Ascending aorta (tissue), 2 donors: Measurements from ENCODE around the gene TMC6. TPM values are rescaled to one million over a fixed set of nuclear protein-coding genes. Genes with fewer than 3 reads are reported as not detected.
"Not testable (repeated sequence)": the region's sequence is repeated elsewhere in the genome, so short reads cannot be mapped to it uniquely, and the experiment has no call there.

Source experiments
- DNase-seq, 2 donors: peaks; one replicate each; pipeline ENCODE4 v3.0.0-alpha.2; 2019; ENCODE audit warnings: low spot score in 2 of 2
- H3K27ac ChIP-seq, 2 donors: fragments of 200-600 bp; sonication (generic); one replicate each; pipeline ENCODE4 v1.5.1; 2016 to 2017; ENCODE audit warnings: mild to moderate bottlenecking in 1 of 2
- H3K27me3 ChIP-seq: fragments of 200-600 bp; sonication (generic); one replicate; pipeline ENCODE4 v1.5.1; 2017
- H3K36me3 ChIP-seq, 2 donors: fragments of 200-600 bp; sonication (generic); one replicate each; pipeline ENCODE4 v1.5.1; 2016
- H3K4me1 ChIP-seq, 2 donors: fragments of 200-600 bp; sonication (generic); one replicate each; pipeline ENCODE4 v1.5.1; 2016 to 2017; ENCODE audit warnings: mild to moderate bottlenecking in 1 of 2
- H3K4me3 ChIP-seq, 2 donors: fragments of 200-600 bp; sonication (generic); one replicate each; pipeline ENCODE4 v1.5.1; 2016 to 2017; ENCODE audit warnings: mild to moderate bottlenecking in 1 of 2
- H3K9me3 ChIP-seq, 2 donors: fragments of 200-600 bp; sonication (generic); one replicate each; pipeline ENCODE4 v1.5.1; 2016
- intact Hi-C: fragments of 100-400 bp; cut with DNase I; formaldehyde crosslinking; loops from one replicate; pipeline ENCODE4 v1.15.1; 2023
- total RNA-seq: library from RNA; depleted of rRNA; stranded (reverse); fragments of >200 nt; gene quantifications from one replicate; pipeline ENCODE4 v1.1.0, GENCODE V29; 2016
- TF ChIP-seq, protein P1 (sequence below), 3 experiments: fragments of 200-600 bp in 2 of 3; fragments of 450-650 bp in 1 of 3; sonication (generic) in 2 of 3; IDR thresholded peaks; one replicate each; pipeline ENCODE4 v1.5.1; 2016 to 2019; ENCODE audit warnings: antibody characterized with exemption in 3 of 3, mild to moderate bottlenecking in 1 of 3, moderate library complexity in 1 of 3

TMC6 gene
- total RNA-seq, 1 donor from 2014 or later = 173 TPM

DNA sequence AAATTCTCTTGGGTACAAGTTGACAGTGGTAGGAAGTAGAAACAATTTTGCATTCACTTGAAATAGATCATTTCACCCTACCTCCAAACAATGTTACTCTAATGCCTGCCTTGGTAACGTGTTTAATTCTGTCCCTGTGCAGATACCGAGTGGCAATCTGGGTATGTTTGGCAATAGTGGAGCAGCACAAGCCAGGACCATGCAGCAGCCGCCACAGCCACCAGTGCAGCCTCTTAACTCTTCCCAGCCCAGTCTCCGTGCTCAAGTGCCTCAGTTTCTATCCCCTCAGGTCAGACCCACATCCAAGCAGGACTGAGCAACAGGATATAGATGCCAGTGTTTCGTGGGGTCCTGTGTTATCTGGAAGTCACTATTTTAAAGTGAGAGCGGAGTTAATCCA is 49.3 kb downstream of the TMC6 start:
- H3K9me3 ChIP-seq = no peaks in the 10 kb centered on the region
- TF ChIP-seq, protein P1, sequence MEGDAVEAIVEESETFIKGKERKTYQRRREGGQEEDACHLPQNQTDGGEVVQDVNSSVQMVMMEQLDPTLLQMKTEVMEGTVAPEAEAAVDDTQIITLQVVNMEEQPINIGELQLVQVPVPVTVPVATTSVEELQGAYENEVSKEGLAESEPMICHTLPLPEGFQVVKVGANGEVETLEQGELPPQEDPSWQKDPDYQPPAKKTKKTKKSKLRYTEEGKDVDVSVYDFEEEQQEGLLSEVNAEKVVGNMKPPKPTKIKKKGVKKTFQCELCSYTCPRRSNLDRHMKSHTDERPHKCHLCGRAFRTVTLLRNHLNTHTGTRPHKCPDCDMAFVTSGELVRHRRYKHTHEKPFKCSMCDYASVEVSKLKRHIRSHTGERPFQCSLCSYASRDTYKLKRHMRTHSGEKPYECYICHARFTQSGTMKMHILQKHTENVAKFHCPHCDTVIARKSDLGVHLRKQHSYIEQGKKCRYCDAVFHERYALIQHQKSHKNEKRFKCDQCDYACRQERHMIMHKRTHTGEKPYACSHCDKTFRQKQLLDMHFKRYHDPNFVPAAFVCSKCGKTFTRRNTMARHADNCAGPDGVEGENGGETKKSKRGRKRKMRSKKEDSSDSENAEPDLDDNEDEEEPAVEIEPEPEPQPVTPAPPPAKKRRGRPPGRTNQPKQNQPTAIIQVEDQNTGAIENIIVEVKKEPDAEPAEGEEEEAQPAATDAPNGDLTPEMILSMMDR (IDR thresholded peaks at IDR 0.05) = no peak
- no peaks in the 10 kb centered on the region for H3K27me3 ChIP-seq
- peaks cover 82 to 96% of the 10 kb centered on the region in 2 donors for H3K36me3 ChIP-seq
- intact Hi-C loops = no loop called here
- H3K4me3 ChIP-seq = no peak overlapping the region
- no peak overlapping the region for H3K27ac ChIP-seq
- DNase-seq = no peak
- no peaks in the 10 kb centered on the region for H3K4me1 ChIP-seq

DNA sequence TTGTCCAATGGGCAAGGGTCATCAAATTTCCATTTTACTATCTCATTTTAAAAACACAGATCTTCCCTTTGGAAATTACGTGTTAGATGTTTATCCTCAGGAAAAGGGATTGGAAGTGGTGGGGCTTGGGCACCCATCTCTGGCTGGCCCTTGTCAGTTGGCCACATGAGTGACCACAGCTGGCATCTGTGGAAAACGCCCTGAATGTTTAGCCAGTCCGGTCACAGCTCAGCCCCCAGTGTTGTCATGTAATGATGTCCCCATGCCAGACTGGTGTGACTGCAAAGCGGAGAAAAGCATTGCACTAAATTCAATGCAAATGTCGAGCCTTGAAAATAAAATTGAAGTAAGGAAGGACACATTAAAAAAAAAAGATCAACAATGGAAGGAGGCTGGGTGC is 53.0 kb downstream of the TMC6 start:
- Histone ChIP-seq H3K4me3 (no peak overlapping the region), H3K36me3 (peaks cover 89 to 100% of the 10 kb centered on the region in 2 donors), H3K9me3 (no peaks in the 10 kb centered on the region), H3K27ac (no peak overlapping the region), H3K4me1 (no peaks in the 10 kb centered on the region), H3K27me3 (no peaks in the 10 kb centered on the region)
- DNase-seq = no peak
- intact Hi-C loops = no loop called here
- TF ChIP-seq, protein P1 (IDR thresholded peaks at IDR 0.05) = no peak

DNA sequence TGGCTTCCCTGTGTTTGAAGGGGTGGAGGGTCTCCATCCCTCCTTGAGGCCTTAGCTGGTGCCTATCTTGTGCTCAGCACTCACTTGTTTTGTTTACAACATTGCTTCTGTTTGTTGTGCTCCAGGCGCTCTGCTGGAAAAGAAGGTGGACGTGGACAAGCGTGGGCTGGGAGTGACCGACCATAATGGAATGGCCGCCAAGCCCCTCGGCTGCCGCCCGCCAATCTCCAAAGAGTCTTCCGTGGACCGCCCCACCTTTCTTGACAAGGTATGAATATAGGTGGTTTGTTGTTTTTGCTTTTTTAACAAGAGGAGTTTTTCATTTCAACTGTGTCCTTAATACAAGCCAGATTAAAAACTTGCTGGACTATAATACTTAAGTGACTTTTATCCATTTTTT is 53.5 kb downstream of the TMC6 start:
- Histone ChIP-seq H3K4me3 (no peak overlapping the region), H3K4me1 (no peaks in the 10 kb centered on the region), H3K27ac (no peak overlapping the region), H3K36me3 (peaks cover 84 to 100% of the 10 kb centered on the region in 2 donors), H3K27me3 (no peaks in the 10 kb centered on the region), H3K9me3 (no peaks in the 10 kb centered on the region)
- TF ChIP-seq, protein P1 (IDR thresholded peaks at IDR 0.05) = no peak
- intact Hi-C loops = no loop called here
- no peak for DNase-seq

DNA sequence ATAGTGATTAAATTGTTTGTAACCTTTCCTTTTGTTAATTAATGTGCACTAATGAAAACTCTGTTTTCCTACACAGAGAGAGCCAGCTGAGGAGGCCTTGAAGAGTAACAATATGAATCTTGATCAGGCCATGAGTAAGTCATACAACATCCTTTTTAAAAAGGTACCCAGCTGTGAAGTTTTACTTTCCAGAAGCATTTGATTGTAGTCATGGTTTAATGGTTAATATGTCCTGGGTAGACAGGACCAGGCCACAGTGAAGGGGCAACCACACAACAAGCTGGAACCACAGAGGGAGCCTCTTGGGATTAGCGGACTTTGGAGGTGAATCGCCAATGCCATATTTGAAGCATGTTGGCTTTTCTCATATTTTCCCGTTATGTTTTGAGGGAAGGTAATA is 55.6 kb downstream of the TMC6 start:
- Histone ChIP-seq H3K27me3 (no peaks in the 10 kb centered on the region), H3K4me3 (no peak overlapping the region), H3K4me1 (no peaks in the 10 kb centered on the region), H3K9me3 (no peaks in the 10 kb centered on the region), H3K36me3 (peaks cover 70 to 98% of the 10 kb centered on the region in 2 donors), H3K27ac (no peak overlapping the region)
- no peak for DNase-seq
- intact Hi-C loops = no loop called here
- TF ChIP-seq, protein P1 (IDR thresholded peaks at IDR 0.05) = no peak

DNA sequence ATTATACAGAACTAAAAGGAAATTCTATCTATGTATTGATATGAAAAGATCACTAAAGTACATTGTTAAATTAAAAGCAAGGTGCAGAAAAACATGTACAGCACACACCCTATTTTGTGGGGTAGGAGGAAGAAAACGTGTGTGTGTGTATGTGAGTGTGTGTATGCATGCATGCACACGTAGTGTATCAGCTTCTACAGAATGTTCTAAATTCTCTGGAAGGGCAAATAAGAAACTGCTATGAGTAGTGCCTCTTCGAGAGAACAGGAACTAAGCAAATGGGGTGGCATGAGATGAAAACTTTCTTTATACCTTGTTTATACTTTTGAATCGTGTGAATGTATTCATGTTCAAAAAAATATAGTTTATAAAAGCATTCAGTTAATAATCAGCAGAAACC is 58.9 kb downstream of the TMC6 start:
- Histone ChIP-seq H3K36me3 (peaks cover 55 to 91% of the 10 kb centered on the region in 2 donors), H3K9me3 (no peaks in the 10 kb centered on the region), H3K27me3 (no peaks in the 10 kb centered on the region), H3K4me1 (no peaks in the 10 kb centered on the region), H3K27ac (no peak overlapping the region), H3K4me3 (no peak overlapping the region)
- no peak for DNase-seq
- TF ChIP-seq, protein P1 (IDR thresholded peaks at IDR 0.05) = no peak
- intact Hi-C loops = no loop called here

DNA sequence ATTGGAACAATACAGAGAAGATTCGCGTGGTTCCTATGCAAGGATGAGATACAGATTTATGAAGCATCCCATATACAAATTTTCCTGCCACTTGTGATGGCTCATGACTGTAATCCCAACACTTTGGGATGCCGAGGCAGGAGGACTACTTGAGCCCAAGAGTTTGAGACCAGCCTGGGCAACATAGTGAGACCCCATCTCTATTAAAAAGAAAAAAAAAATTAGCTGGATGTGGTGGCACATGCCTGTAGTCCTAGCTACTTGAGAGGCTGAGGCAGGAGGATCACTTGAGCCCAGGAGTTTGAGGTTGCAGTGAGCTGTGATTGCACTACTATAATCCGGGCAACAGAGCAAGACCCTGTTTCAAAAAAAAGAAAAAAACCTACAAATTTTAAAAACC is 61.6 kb downstream of the TMC6 start:
- DNase-seq, H3K9me3 ChIP-seq, H3K27ac ChIP-seq, H3K4me3 ChIP-seq, H3K4me1 ChIP-seq, H3K27me3 ChIP-seq, intact Hi-C loops: not testable (repeated sequence)
- H3K36me3 ChIP-seq = peaks cover 28 to 69% of the 10 kb centered on the region in 2 donors
